ENCODE measurements around the gene OR8B12.

The OR8B12 gene

GRCh38 chr11:124543554-124543953, at the start of gene OR8B12:
TSS of gene OR8B12 (minus strand) at chr11:124543654. CDS start at chr11:124543654, 0 bp downstream.
- DNase-seq (ENCODE audit: low read depth in 2 of 2), result no peak

- DNase-seq (ENCODE audit: low read depth in 2 of 2), result no peak
Measured at GRCh38 chr11:124592627-124593026, 49.2 kb upstream of the OR8B12 start.

- no peak for DNase-seq (ENCODE audit: low read depth in 2 of 2)
Measured at GRCh38 chr11:124591430-124591829, 48.0 kb upstream of the OR8B12 start.

- DNase-seq (ENCODE audit: low read depth in 2 of 2), result no peak
Measured at GRCh38 chr11:124586238-124586860, 42.9 kb upstream of the OR8B12 start.

GRCh38 chr11:124584681-124585372, 41.4 kb upstream of the OR8B12 start:
- no peak for DNase-seq (ENCODE audit: low read depth in 2 of 2)

- no peak for DNase-seq (ENCODE audit: low read depth in 2 of 2)
Measured at GRCh38 chr11:124583781-124584180, 40.3 kb upstream of the OR8B12 start.

- DNase-seq (ENCODE audit: low read depth in 2 of 2), result no peak
Measured at GRCh38 chr11:124582565-124582964, 39.1 kb upstream of the OR8B12 start.

- no peak for DNase-seq (ENCODE audit: low read depth in 2 of 2)
Measured at GRCh38 chr11:124581817-124582216, 38.4 kb upstream of the OR8B12 start.

- DNase-seq (ENCODE audit: low read depth in 2 of 2), result no peak
Measured at GRCh38 chr11:124578761-124579160, 35.3 kb upstream of the OR8B12 start.

- DNase-seq (ENCODE audit: low read depth in 2 of 2), result no peak
Measured at GRCh38 chr11:124577716-124578427, 34.4 kb upstream of the OR8B12 start.

GRCh38 chr11:124570160-124570559, 26.7 kb upstream of the OR8B12 start:
- no peak for DNase-seq (ENCODE audit: low read depth in 2 of 2)

GRCh38 chr11:124569697-124570096, 26.2 kb upstream of the OR8B12 start, which contains the start of gene OR8A1:
TSS of gene OR8A1 (plus strand) at chr11:124569997. CDS start at chr11:124570120, 123 bp downstream.
- DNase-seq (ENCODE audit: low read depth in 2 of 2), result no peak

- DNase-seq (ENCODE audit: low read depth in 2 of 2), result no peak
Measured at GRCh38 chr11:124556828-124557227, 13.4 kb upstream of the OR8B12 start.

GRCh38 chr11:124551987-124552386, 8.5 kb upstream of the OR8B12 start:
- DNase-seq (ENCODE audit: low read depth in 2 of 2), result no peak

GRCh38 chr11:124551189-124551588, 7.7 kb upstream of the OR8B12 start:
- no peak for DNase-seq (ENCODE audit: low read depth in 2 of 2)

GRCh38 chr11:124543145-124543544, 309 bp downstream of the OR8B12 start:
- DNase-seq (ENCODE audit: low read depth in 2 of 2), result no peak

GRCh38 chr11:124541204-124541603, 2.2 kb downstream of the OR8B12 start:
- DNase-seq (ENCODE audit: low read depth in 2 of 2), result no peak

- no peak for DNase-seq (ENCODE audit: low read depth in 2 of 2)
Measured at GRCh38 chr11:124538019-124538418, 5.4 kb downstream of the OR8B12 start.

GRCh38 chr11:124536520-124536919, 6.9 kb downstream of the OR8B12 start:
- DNase-seq (ENCODE audit: low read depth in 2 of 2), result no peak

GRCh38 chr11:124535552-124536232, 7.8 kb downstream of the OR8B12 start:
- DNase-seq (ENCODE audit: low read depth in 2 of 2), result no peak

- no peak for DNase-seq (ENCODE audit: low read depth in 2 of 2)
Measured at GRCh38 chr11:124534051-124534450, 9.4 kb downstream of the OR8B12 start.

- DNase-seq (ENCODE audit: low read depth in 2 of 2), result no peak
Measured at GRCh38 chr11:124533626-124534025, 9.8 kb downstream of the OR8B12 start.

Measured in activated CD8-positive, alpha-beta memory T cell treated with anti-CD3 and anti-CD28 coated beads for 4 hours (primary cell).